Measurements from ENCODE around the gene RETN. TPM values are rescaled to one million over a fixed set of nuclear protein-coding genes. Genes with fewer than 3 reads are reported as not detected.

The RETN gene
- total RNA-seq, 6 experiments from 2014 or later: not detected

- Mint-ChIP-seq H3K36me3 (ENCODE audit: low read depth) (no peaks in the 10 kb centered on the region), H3K27me3 (ENCODE audit: insufficient read depth) (peaks cover 21% of the 10 kb centered on the region), H3K4me3 (no peak overlapping the region), H3K9me3 (no peaks in the 10 kb centered on the region), H3K27ac (no peak overlapping the region), H3K4me1 (ENCODE audit: low read depth) (no peaks in the 10 kb centered on the region)
- DNase-seq: no peak
- no peak for TF ChIP-seq CTCF (IDR thresholded peaks at IDR 0.05)
Observed at GRCh38 chr19:7699417-7700401, 30.9 kb downstream of the RETN start.

GRCh38 chr19:7701049-7701653 is 32.3 kb downstream of the RETN start:
- peaks cover 17% of the 10 kb centered on the region for H3K27me3 Mint-ChIP-seq (ENCODE audit: insufficient read depth)
- no peaks in the 10 kb centered on the region for H3K4me1 Mint-ChIP-seq (ENCODE audit: low read depth)
- no peak for DNase-seq
- H3K9me3 Mint-ChIP-seq: no peaks in the 10 kb centered on the region
- TF ChIP-seq CTCF (IDR thresholded peaks at IDR 0.05): no peak
- H3K36me3 Mint-ChIP-seq (ENCODE audit: low read depth): no peaks in the 10 kb centered on the region
- H3K27ac Mint-ChIP-seq: no peak overlapping the region
- H3K4me3 Mint-ChIP-seq: no peak overlapping the region

GRCh38 chr19:7701654-7702457 is 33.0 kb downstream of the RETN start, which contains the start of gene FCER2:
TSS of gene FCER2 (minus strand) at chr19:7702131. CDS start at chr19:7699760, 2,371 bp downstream.
- no peak for TF ChIP-seq CTCF (IDR thresholded peaks at IDR 0.05)
- no peak for DNase-seq
- Mint-ChIP-seq H3K27me3 (ENCODE audit: insufficient read depth) (peaks cover 15% of the 10 kb centered on the region), H3K36me3 (ENCODE audit: low read depth) (no peaks in the 10 kb centered on the region), H3K4me3 (no peak within 1 kb of the TSS), H3K4me1 (ENCODE audit: low read depth) (no peaks in the 10 kb centered on the region), H3K27ac (no peak within 1 kb of the TSS), H3K9me3 (no peaks in the 10 kb centered on the region)

GRCh38 chr19:7703332-7703731 is 34.5 kb downstream of the RETN start:
- Mint-ChIP-seq H3K36me3 (ENCODE audit: low read depth) (no peaks in the 10 kb centered on the region), H3K27ac (no peak overlapping the region), H3K27me3 (ENCODE audit: insufficient read depth) (peaks cover 14% of the 10 kb centered on the region), H3K9me3 (no peaks in the 10 kb centered on the region), H3K4me3 (no peak overlapping the region), H3K4me1 (ENCODE audit: low read depth) (no peaks in the 10 kb centered on the region)
- no peak for DNase-seq
- no peak for TF ChIP-seq CTCF (IDR thresholded peaks at IDR 0.05)

- TF ChIP-seq CTCF (IDR thresholded peaks at IDR 0.05): no peak
- H3K27ac Mint-ChIP-seq: no peak overlapping the region
- DNase-seq: no peak
- no peaks in the 10 kb centered on the region for H3K4me1 Mint-ChIP-seq (ENCODE audit: low read depth)
- H3K36me3 Mint-ChIP-seq (ENCODE audit: low read depth): no peaks in the 10 kb centered on the region
- peaks cover 15% of the 10 kb centered on the region for H3K27me3 Mint-ChIP-seq (ENCODE audit: insufficient read depth)
- H3K9me3 Mint-ChIP-seq: no peaks in the 10 kb centered on the region
- H3K4me3 Mint-ChIP-seq: no peak overlapping the region
Observed at GRCh38 chr19:7704280-7705060, 35.6 kb downstream of the RETN start.

Measured in HFFc6 (cell line).